ENCODE data around the gene CRB3. TPM values are rescaled to one million over a fixed set of nuclear protein-coding genes. Genes with fewer than 3 reads are reported as not detected.

CRB3 gene
- total and polyA plus RNA-seq, 9 of the 15 experiments (the other 6 are each of a cell fraction or from before 2014, with no cell fraction given) = 0.49 TPM; not detected in 8

DNA sequence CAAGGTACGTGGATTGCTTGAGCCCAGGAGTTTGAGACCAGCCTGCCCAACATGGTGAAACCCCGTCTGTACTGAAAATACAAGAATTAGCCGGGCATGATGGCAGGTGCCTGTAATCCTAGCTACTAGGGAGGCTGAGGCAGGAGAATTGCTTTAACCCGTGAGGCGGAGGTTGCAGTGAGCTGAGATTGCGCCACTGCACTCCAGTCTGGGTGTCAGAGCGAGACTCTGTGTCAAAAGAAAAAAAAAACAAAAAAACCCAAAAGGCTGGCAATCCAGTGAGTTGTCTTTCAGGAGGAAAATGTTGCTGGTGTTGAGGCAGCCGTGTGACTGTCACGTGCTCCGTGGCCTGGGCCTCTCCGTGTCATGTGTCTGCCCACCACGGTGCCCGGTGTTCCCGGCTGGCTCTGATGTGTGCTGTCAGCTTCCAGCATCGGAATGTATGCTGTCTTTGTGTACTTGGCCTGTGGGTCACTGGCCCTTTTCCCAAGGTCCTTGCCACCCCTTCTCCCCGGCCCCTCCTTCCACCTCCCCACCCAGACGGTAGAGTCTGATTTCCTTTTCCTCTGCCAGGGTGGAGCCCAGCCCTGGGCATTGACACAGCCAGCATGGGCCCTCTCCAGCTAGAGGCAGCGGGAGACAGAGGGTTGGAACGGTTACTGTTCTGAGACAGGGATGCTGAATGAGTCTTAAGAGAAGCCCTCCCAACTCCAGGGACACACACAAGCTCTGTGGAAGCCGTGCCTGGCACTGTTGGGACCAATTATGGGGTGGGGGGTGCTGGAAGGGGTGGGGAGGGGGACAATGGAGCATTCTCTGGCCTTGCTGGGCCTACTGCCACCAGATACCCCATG is 45.3 kb downstream of the CRB3 start (continued):
- TF ChIP-seq ZNF318 (IDR thresholded peaks at IDR 0.05; ENCODE audit: borderline replicate concordance in 1 of 2, low read depth in 1 of 2) (no peak), NR2C1 (IDR thresholded peaks at IDR 0.05) (no peak), NR2C1 (tag; IDR thresholded peaks at IDR 0.05) (no peak), MEF2A (IDR thresholded peaks at IDR 0.05; ENCODE audit: control insufficient read depth, low read depth, low read length) (no peak), ZKSCAN1 (IDR thresholded peaks at IDR 0.05; ENCODE audit: low read depth, low read length) (no peak), ZC3H11A (IDR thresholded peaks at IDR 0.05; ENCODE audit: low read depth, low read length) (no peak)

All from K562 (cell line).